Measurements from ENCODE around the gene KDELR3.

KDELR3 gene

DNA sequence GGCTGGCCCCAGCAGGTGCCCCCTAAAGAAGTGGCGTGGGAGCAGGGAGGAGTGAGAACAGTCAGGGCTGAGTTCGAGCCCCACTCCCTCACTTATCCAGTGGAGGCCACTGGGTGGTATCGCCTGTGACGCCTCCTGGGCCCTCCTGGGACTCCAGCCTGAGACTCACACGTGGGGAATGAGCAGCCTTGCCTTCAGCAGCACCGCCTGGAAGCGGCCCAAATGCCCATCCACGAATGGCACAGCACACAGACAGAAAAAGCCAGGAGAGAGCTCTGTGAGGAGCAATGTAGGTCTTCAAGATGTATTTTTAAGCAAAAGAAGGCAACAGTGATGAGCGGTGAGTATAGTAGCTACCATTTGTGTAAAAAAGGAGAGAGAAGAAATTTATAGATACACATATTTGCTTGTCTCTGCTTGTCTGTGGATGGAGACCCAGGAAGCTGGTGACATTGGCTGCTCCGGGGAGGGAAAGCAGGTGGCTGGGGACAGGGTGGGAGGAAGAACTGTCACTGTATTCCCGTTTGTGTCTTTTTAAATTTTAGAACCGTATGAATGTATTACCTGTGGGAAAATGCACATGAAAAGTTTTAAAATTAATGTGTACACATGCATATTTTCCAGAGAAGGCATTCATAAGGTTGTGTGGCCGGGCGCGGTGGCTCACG is 26.1 kb upstream of the KDELR3 start:
- Mint-ChIP-seq H3K27ac (no peak overlapping the region), H3K36me3 (ENCODE audit: low read depth) (no peaks in the 10 kb centered on the region), H3K4me3 (no peak overlapping the region), H3K9me3 (no peaks in the 10 kb centered on the region), H3K4me1 (no peaks in the 10 kb centered on the region), H3K27me3 (ENCODE audit: low read depth) (peaks cover 26% of the 10 kb centered on the region)
- TF ChIP-seq, protein P1, sequence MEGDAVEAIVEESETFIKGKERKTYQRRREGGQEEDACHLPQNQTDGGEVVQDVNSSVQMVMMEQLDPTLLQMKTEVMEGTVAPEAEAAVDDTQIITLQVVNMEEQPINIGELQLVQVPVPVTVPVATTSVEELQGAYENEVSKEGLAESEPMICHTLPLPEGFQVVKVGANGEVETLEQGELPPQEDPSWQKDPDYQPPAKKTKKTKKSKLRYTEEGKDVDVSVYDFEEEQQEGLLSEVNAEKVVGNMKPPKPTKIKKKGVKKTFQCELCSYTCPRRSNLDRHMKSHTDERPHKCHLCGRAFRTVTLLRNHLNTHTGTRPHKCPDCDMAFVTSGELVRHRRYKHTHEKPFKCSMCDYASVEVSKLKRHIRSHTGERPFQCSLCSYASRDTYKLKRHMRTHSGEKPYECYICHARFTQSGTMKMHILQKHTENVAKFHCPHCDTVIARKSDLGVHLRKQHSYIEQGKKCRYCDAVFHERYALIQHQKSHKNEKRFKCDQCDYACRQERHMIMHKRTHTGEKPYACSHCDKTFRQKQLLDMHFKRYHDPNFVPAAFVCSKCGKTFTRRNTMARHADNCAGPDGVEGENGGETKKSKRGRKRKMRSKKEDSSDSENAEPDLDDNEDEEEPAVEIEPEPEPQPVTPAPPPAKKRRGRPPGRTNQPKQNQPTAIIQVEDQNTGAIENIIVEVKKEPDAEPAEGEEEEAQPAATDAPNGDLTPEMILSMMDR (IDR thresholded peaks at IDR 0.05; ENCODE audit: unreplicated experiment in 3 of 3): no peak

- peaks cover 26% of the 10 kb centered on the region for H3K27me3 Mint-ChIP-seq (ENCODE audit: low read depth)
- H3K4me1 Mint-ChIP-seq: no peaks in the 10 kb centered on the region
- no peak overlapping the region for H3K4me3 Mint-ChIP-seq
- no peaks in the 10 kb centered on the region for H3K9me3 Mint-ChIP-seq
- no peaks in the 10 kb centered on the region for H3K36me3 Mint-ChIP-seq (ENCODE audit: low read depth)
- no peak overlapping the region for H3K27ac Mint-ChIP-seq
- TF ChIP-seq, protein P1 (IDR thresholded peaks at IDR 0.05; ENCODE audit: unreplicated experiment in 3 of 3): no peak
Observed at GRCh38 chr22:38442967-38443627, 24.8 kb upstream of the KDELR3 start.

GRCh38 chr22:38443628-38444521 is 24.0 kb upstream of the KDELR3 start:
- no peaks in the 10 kb centered on the region for H3K36me3 Mint-ChIP-seq (ENCODE audit: low read depth)
- TF ChIP-seq, protein P1 (IDR thresholded peaks at IDR 0.05; ENCODE audit: unreplicated experiment in 3 of 3): no peak
- no peak overlapping the region for H3K27ac Mint-ChIP-seq
- peaks cover 26% of the 10 kb centered on the region for H3K27me3 Mint-ChIP-seq (ENCODE audit: low read depth)
- H3K4me3 Mint-ChIP-seq: no peak overlapping the region
- H3K4me1 Mint-ChIP-seq: no peaks in the 10 kb centered on the region
- H3K9me3 Mint-ChIP-seq: no peaks in the 10 kb centered on the region

GRCh38 chr22:38444783-38445182 is 23.1 kb upstream of the KDELR3 start:
- Mint-ChIP-seq H3K9me3 (no peaks in the 10 kb centered on the region), H3K4me3 (no peak overlapping the region), H3K4me1 (no peaks in the 10 kb centered on the region), H3K36me3 (ENCODE audit: low read depth) (no peaks in the 10 kb centered on the region), H3K27me3 (ENCODE audit: low read depth) (peaks cover 26% of the 10 kb centered on the region), H3K27ac (no peak overlapping the region)
- TF ChIP-seq, protein P1 (IDR thresholded peaks at IDR 0.05; ENCODE audit: unreplicated experiment in 3 of 3): no peak

GRCh38 chr22:38446018-38446601 is 21.8 kb upstream of the KDELR3 start:
- Mint-ChIP-seq H3K27ac (no peak overlapping the region), H3K4me1 (no peaks in the 10 kb centered on the region), H3K27me3 (ENCODE audit: low read depth) (peaks cover 36% of the 10 kb centered on the region), H3K4me3 (no peak overlapping the region), H3K36me3 (ENCODE audit: low read depth) (no peaks in the 10 kb centered on the region), H3K9me3 (no peaks in the 10 kb centered on the region)
- TF ChIP-seq, protein P1 (IDR thresholded peaks at IDR 0.05; ENCODE audit: unreplicated experiment in 3 of 3): no peak

Data from nephron (organoid).